Measurements from ENCODE around the gene GRPEL1. TPM values are rescaled to one million over a fixed set of nuclear protein-coding genes. Genes with fewer than 3 reads are reported as not detected.
"Not testable (repeated sequence)": the region's sequence is repeated elsewhere in the genome, so short reads cannot be mapped to it uniquely, and the experiment has no call there.

The GRPEL1 gene
- polyA plus RNA-seq, 1 experiment = 39.4 TPM

- Histone ChIP-seq H3K9me3 (ENCODE audit: control insufficient read depth, insufficient read depth, low read length) (peaks cover 3% of the 10 kb centered on the region; the same call in 1 of the 2 replicates), H3K27ac (ENCODE audit: low read depth, low read length) (no peak overlapping the region), H3K27me3 (ENCODE audit: control insufficient read depth, insufficient read depth, low read length) (peaks cover 26% of the 10 kb centered on the region), H3K4me3 (ENCODE audit: low read depth, low read length) (peak overlapping the region; percentile 70)
- ChIA-PET POLR2A (no interaction called here), CTCF (interaction anchor here (0.6 to 2.8 kb wide), 12 partner anchors 10 to 277 kb away, joined by 3 to 20 read pairs (median 8); no protein-coding TSS in a partner anchor)
- TF ChIP-seq CTCF (IDR thresholded peaks at IDR 0.05; ENCODE audit: low read depth, low read length) = no peak
- no peak for DNase-seq (ENCODE audit: low read depth, low spot score)
Observed at GRCh38 chr4:7103031-7103606, 35.3 kb upstream of the GRPEL1 start.

GRCh38 chr4:7102516-7102909 lies 34.6 kb upstream of the GRPEL1 start:
- Histone ChIP-seq H3K27me3 (ENCODE audit: control insufficient read depth, insufficient read depth, low read length) (peaks cover 27% of the 10 kb centered on the region), H3K4me3 (ENCODE audit: low read depth, low read length) (peak overlapping the region; percentile 70)
- H3K27ac ChIP-seq (ENCODE audit: low read depth, low read length); DNase-seq (ENCODE audit: low read depth, low spot score); H3K9me3 ChIP-seq (ENCODE audit: control insufficient read depth, insufficient read depth, low read length); POLR2A ChIA-PET: not testable (repeated sequence)
- CTCF ChIA-PET = interaction anchor here (0.8 to 2.8 kb wide), 13 partner anchors 9 to 277 kb away, joined by 3 to 20 read pairs (median 8); no protein-coding TSS in a partner anchor

GRCh38 chr4:7101692-7102515 lies 34.0 kb upstream of the GRPEL1 start:
- peak overlapping the region; percentile 42 for H3K4me3 ChIP-seq (ENCODE audit: low read depth, low read length)
- H3K9me3 ChIP-seq (ENCODE audit: control insufficient read depth, insufficient read depth, low read length) = peaks cover 3% of the 10 kb centered on the region; the same call in 1 of the 2 replicates
- ChIA-PET POLR2A (no interaction called here), CTCF (interaction anchor here (0.5 to 2.8 kb wide), 28 partner anchors 9 to 533 kb away, joined by 3 to 20 read pairs (median 4); no protein-coding TSS in a partner anchor)
- peak; percentile 77 for TF ChIP-seq CTCF (IDR thresholded peaks at IDR 0.05; ENCODE audit: low read depth, low read length)
- peak; percentile 24 for DNase-seq (ENCODE audit: low read depth, low spot score)
- H3K27me3 ChIP-seq (ENCODE audit: control insufficient read depth, insufficient read depth, low read length) = peaks cover 26% of the 10 kb centered on the region
- no peak overlapping the region for H3K27ac ChIP-seq (ENCODE audit: low read depth, low read length)

- DNase-seq (ENCODE audit: low read depth, low spot score) = no peak
- Histone ChIP-seq H3K4me3 (ENCODE audit: low read depth, low read length) (no peak overlapping the region), H3K9me3 (ENCODE audit: control insufficient read depth, insufficient read depth, low read length) (no peaks in the 10 kb centered on the region), H3K27ac (ENCODE audit: low read depth, low read length) (no peak overlapping the region), H3K27me3 (ENCODE audit: control insufficient read depth, insufficient read depth, low read length) (peaks cover 41% of the 10 kb centered on the region)
- TF ChIP-seq CTCF (IDR thresholded peaks at IDR 0.05; ENCODE audit: low read depth, low read length) = no peak
- POLR2A ChIA-PET = no interaction called here
- CTCF ChIA-PET = interaction anchor here (0.6 kb wide), 1 partner anchor 14 kb away, joined by 3 read pairs; no protein-coding TSS in a partner anchor
Observed at GRCh38 chr4:7096236-7096635, 28.4 kb upstream of the GRPEL1 start.

GRCh38 chr4:7095611-7096155 lies 27.8 kb upstream of the GRPEL1 start:
- Histone ChIP-seq H3K27ac (ENCODE audit: low read depth, low read length) (no peak overlapping the region), H3K9me3 (ENCODE audit: control insufficient read depth, insufficient read depth, low read length) (no peaks in the 10 kb centered on the region), H3K27me3 (ENCODE audit: control insufficient read depth, insufficient read depth, low read length) (peaks cover 46% of the 10 kb centered on the region), H3K4me3 (ENCODE audit: low read depth, low read length) (no peak overlapping the region)
- TF ChIP-seq CTCF (IDR thresholded peaks at IDR 0.05; ENCODE audit: low read depth, low read length) = no peak
- ChIA-PET POLR2A (no interaction called here), CTCF (interaction anchor here (0.6 kb wide), 1 partner anchor 13 kb away, joined by 3 read pairs; no protein-coding TSS in a partner anchor)
- no peak for DNase-seq (ENCODE audit: low read depth, low spot score)

Data from AG04450 (cell line).